HuH-7.5 (cell line): ENCODE data around the gene YWHAB.

Experiments
- DNase-seq: peaks from one replicate; pipeline ENCODE4 v3.0.0; 2011; ENCODE audit warnings: low spot score

Gene YWHAB

DNA sequence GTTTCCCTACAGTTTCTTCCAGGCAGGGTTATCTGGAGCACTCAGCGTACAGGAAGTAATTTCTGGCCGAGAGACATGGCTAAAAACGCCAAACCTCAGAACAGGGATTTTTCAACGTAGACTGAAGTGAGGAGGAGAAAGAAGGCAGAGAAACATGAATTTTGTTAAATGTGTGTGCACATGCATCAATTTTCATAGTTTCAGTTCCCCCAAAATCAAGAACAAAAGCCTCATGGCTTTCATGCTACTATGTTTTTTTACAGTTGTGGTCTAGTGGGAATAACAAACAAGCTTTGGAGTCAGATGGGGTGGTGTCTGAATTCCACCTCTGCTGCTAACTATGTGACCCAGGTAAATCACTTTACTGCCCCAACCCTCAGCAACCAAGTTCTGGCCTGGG lies 69.8 kb downstream of the YWHAB start:
- DNase-seq, result no peak

DNA sequence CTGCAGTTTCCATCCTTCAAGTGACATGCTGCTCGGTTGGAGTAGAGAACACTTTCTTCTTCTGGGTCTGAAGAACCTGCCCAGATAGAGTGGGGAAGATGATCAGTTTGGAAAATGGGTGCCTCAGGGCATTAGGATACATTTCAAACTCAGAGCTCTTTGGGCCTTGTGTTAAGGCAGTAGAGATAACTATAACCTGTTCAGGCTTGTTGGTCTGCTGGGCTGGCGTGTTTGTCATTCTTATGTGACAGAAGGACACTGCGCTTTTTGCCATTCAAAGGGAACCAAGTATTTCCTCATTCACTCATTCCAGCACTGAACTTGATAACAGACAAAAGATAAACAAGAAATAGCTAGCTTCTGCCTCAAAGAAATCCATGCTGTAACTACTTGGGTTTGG lies 70.9 kb downstream of the YWHAB start:
- DNase-seq, result no peak
